BLaER1 treated with 17β-estradiol and CSF1 and Interleukin-3, amounts not matched to agents 10 nM and 100 nM (cell line): ENCODE results near the gene LILRA2.
"Not testable (repeated sequence)": the region's sequence is repeated elsewhere in the genome, so short reads cannot be mapped to it uniquely, and the experiment has no call there.

Experiments
- H3K27ac ChIP-seq, 11 experiments: shearing (Covaris generic); formaldehyde crosslinking; 2 replicates each; pipeline ENCODE4 v1.8.1; 2022
- H3K27me3 ChIP-seq, 11 experiments: shearing (Covaris generic); formaldehyde crosslinking; 2 replicates each; pipeline ENCODE4 v1.8.1; 2022
- H3K36me3 ChIP-seq, 11 experiments: shearing (Covaris generic); formaldehyde crosslinking; 2 replicates each; pipeline ENCODE4 v1.8.1; 2022
- H3K4me1 ChIP-seq, 10 experiments: shearing (Covaris generic); formaldehyde crosslinking; 2 replicates each; pipeline ENCODE4 v1.8.1; 2022
- H3K4me2 ChIP-seq, 11 experiments: shearing (Covaris generic); formaldehyde crosslinking; 2 replicates each; pipeline ENCODE4 v1.8.1; 2022
- H3K4me3 ChIP-seq, 10 experiments: shearing (Covaris generic); formaldehyde crosslinking; 2 replicates each; pipeline ENCODE4 v1.8.1; 2022
- H3K9ac ChIP-seq, 11 experiments: shearing (Covaris generic); formaldehyde crosslinking; 2 replicates each; pipeline ENCODE4 v1.8.1; 2022
- H3K9me3 ChIP-seq, 11 experiments: shearing (Covaris generic); formaldehyde crosslinking; replicated peaks in 1 of 11; 2 replicates each; pipeline ENCODE4 v1.8.1; 2022
- H4K20me1 ChIP-seq, 11 experiments: shearing (Covaris generic); formaldehyde crosslinking; 2 replicates each; pipeline ENCODE4 v1.8.1; 2022
- Cebpa-rat ChIP-seq, 11 experiments: shearing (Covaris generic); IDR thresholded peaks; 2 replicates each; pipeline ENCODE4 v1.8.1; 2022

Gene LILRA2

GRCh38 chr19:54574051-54574450, 461 bp downstream of the LILRA2 start:
- Histone ChIP-seq H3K4me1 (peaks cover 66 to 74% (median 71%) of the 10 kb centered on the region in 10 experiments), H3K4me2 (peak overlapping the region; percentile 92 to 100 (median 99)), H3K27me3 (no peaks in the 10 kb centered on the region), H3K27ac (peak overlapping the region; percentile 53 to 99 (median 97)), H3K4me3 (peak overlapping the region; percentile 52 to 88 (median 74)), H3K36me3 (peaks cover 24 to 54% (median 42%) of the 10 kb centered on the region in 11 experiments), H4K20me1 (peaks cover 0 to 41% (median 20%) of the 10 kb centered on the region in 11 experiments; a peak in 15 of 22 replicates), H3K9ac (peak overlapping the region; percentile 76 to 96 (median 90)), H3K9me3 (peaks cover 10 to 28% (median 18%) of the 10 kb centered on the region in 11 experiments)
- TF ChIP-seq Cebpa-rat (IDR thresholded peaks at IDR 0.05) = no peak

GRCh38 chr19:54574527-54575056, 1.0 kb downstream of the LILRA2 start:
- Histone ChIP-seq H4K20me1 (peaks cover 0 to 45% (median 20%) of the 10 kb centered on the region in 11 experiments; a peak in 15 of 22 replicates), H3K36me3 (peaks cover 28 to 59% (median 47%) of the 10 kb centered on the region in 11 experiments), H3K9me3 (peaks cover 15 to 33% (median 23%) of the 10 kb centered on the region in 11 experiments), H3K9ac (peak overlapping the region; percentile 76 to 96 (median 90)), H3K4me3 (peak overlapping the region; percentile 52 to 88 (median 74)), H3K27ac (peak overlapping the region; percentile 53 to 99 (median 97); a peak in 21 of 22 replicates), H3K4me2 (peak overlapping the region; percentile 92 to 100 (median 99)), H3K27me3 (no peaks in the 10 kb centered on the region), H3K4me1 (peaks cover 61 to 75% (median 67%) of the 10 kb centered on the region in 10 experiments)
- TF ChIP-seq Cebpa-rat (IDR thresholded peaks at IDR 0.05) = no peak

GRCh38 chr19:54575205-54575604, 1.6 kb downstream of the LILRA2 start:
- H3K27me3 ChIP-seq = not testable (repeated sequence)
- peaks cover 57 to 75% (median 66%) of the 10 kb centered on the region in 10 experiments for H3K4me1 ChIP-seq
- H3K9ac ChIP-seq = peak overlapping the region; percentile 76 to 96 (median 90)
- H3K9me3 ChIP-seq = peaks cover 16 to 34% (median 26%) of the 10 kb centered on the region in 11 experiments
- H3K4me3 ChIP-seq = peak overlapping the region; percentile 52 to 88 (median 74)
- H3K4me2 ChIP-seq = peak overlapping the region; percentile 92 to 100 (median 99)
- peaks cover 0 to 45% (median 20%) of the 10 kb centered on the region in 11 experiments; a peak in 15 of 22 replicates for H4K20me1 ChIP-seq
- H3K27ac ChIP-seq = peak overlapping the region in 10 of 11 experiments; percentile 69 to 99 (median 98); a peak in 18 of 22 replicates
- peaks cover 32 to 59% (median 51%) of the 10 kb centered on the region in 11 experiments for H3K36me3 ChIP-seq

- H3K4me1 ChIP-seq = peaks cover 46 to 67% (median 58%) of the 10 kb centered on the region in 10 experiments
- peak overlapping the region in 4 of 11 experiments; percentile 13 to 41 (median 16); a peak in 5 of 22 replicates for H3K9ac ChIP-seq
- peaks cover 0 to 45% (median 20%) of the 10 kb centered on the region in 11 experiments; a peak in 15 of 22 replicates for H4K20me1 ChIP-seq
- TF ChIP-seq Cebpa-rat (IDR thresholded peaks at IDR 0.05) = no peak
- peak overlapping the region in 4 of 11 experiments; percentile 5 to 32 (median 15); a peak in 3 of 22 replicates for H3K27ac ChIP-seq
- H3K4me3 ChIP-seq = peak overlapping the region in 6 of 10 experiments; percentile 22 to 45 (median 29); a peak in 8 of 20 replicates
- peaks cover 32 to 60% (median 51%) of the 10 kb centered on the region in 11 experiments for H3K36me3 ChIP-seq
- peak overlapping the region; percentile 32 to 99 (median 73) for H3K4me2 ChIP-seq
- H3K27me3 ChIP-seq = no peaks in the 10 kb centered on the region
- H3K9me3 ChIP-seq = peaks cover 16 to 36% (median 27%) of the 10 kb centered on the region in 11 experiments
These were observed 2.9 kb downstream of the LILRA2 start for GRCh38 chr19:54576411-54576976.

GRCh38 chr19:54577334-54577733, 3.7 kb downstream of the LILRA2 start:
- Histone ChIP-seq H3K9ac (no peak overlapping the region), H3K4me2 (peak overlapping the region; percentile 32 to 99 (median 73); a peak in 21 of 22 replicates), H3K4me3 (peak overlapping the region in 7 of 10 experiments; percentile 22 to 45 (median 32); a peak in 9 of 20 replicates), H4K20me1 (peaks cover 0 to 52% (median 20%) of the 10 kb centered on the region in 11 experiments; a peak in 15 of 22 replicates), H3K27me3 (no peaks in the 10 kb centered on the region), H3K9me3 (peaks cover 25 to 44% (median 35%) of the 10 kb centered on the region in 11 experiments), H3K27ac (peak overlapping the region in 2 of 11 experiments; percentile 5 to 27; a peak in 2 of 22 replicates), H3K4me1 (peaks cover 38 to 59% (median 49%) of the 10 kb centered on the region in 10 experiments), H3K36me3 (peaks cover 39 to 68% (median 60%) of the 10 kb centered on the region in 11 experiments)
- TF ChIP-seq Cebpa-rat (IDR thresholded peaks at IDR 0.05) = no peak

GRCh38 chr19:54578268-54578667, 4.7 kb downstream of the LILRA2 start:
- Histone ChIP-seq H3K36me3 (peaks cover 43 to 76% (median 68%) of the 10 kb centered on the region in 11 experiments), H3K4me2 (peak overlapping the region in 2 of 11 experiments; percentile 16 to 50; a peak in 2 of 22 replicates), H3K4me1 (peaks cover 36 to 51% (median 41%) of the 10 kb centered on the region in 10 experiments), H3K9me3 (peaks cover 31 to 52% (median 44%) of the 10 kb centered on the region in 11 experiments), H3K4me3 (peak overlapping the region in 1 of 10 experiments; percentile 29; a peak in 1 of 20 replicates), H4K20me1 (peaks cover 0 to 57% (median 24%) of the 10 kb centered on the region in 11 experiments; a peak in 15 of 22 replicates)
- H3K27ac ChIP-seq, H3K27me3 ChIP-seq, H3K9ac ChIP-seq: not testable (repeated sequence)

- Histone ChIP-seq H3K4me3 (no peak overlapping the region; a peak in 1 of 20 replicates), H3K36me3 (peaks cover 45 to 85% (median 77%) of the 10 kb centered on the region in 11 experiments), H3K4me1 (peaks cover 6 to 70% (median 59%) of the 10 kb centered on the region in 10 experiments), H4K20me1 (peaks cover 16 to 60% (median 41%) of the 10 kb centered on the region in 11 experiments; a peak in 19 of 22 replicates), H3K4me2 (peak overlapping the region in 9 of 11 experiments; percentile 28 to 91 (median 77); a peak in 17 of 22 replicates), H3K27me3 (peaks cover 0 to 11% (median 0%) of the 10 kb centered on the region in 11 experiments; a peak in 4 of 22 replicates), H3K9me3 (peaks cover 26 to 47% (median 31%) of the 10 kb centered on the region in 11 experiments), H3K9ac (peak overlapping the region in 4 of 11 experiments; percentile 37 to 47 (median 40); a peak in 4 of 22 replicates), H3K27ac (peak overlapping the region in 5 of 11 experiments; percentile 5 to 63 (median 50); a peak in 8 of 22 replicates)
- TF ChIP-seq Cebpa-rat (IDR thresholded peaks at IDR 0.05) = no peak
These were observed 12.8 kb downstream of the LILRA2 start for GRCh38 chr19:54586397-54586796.

- H3K4me3 ChIP-seq = no peak overlapping the region; a peak in 2 of 20 replicates
- peaks cover 40 to 79% (median 71%) of the 10 kb centered on the region in 11 experiments for H3K36me3 ChIP-seq
- H3K4me1 ChIP-seq = peaks cover 12 to 77% (median 65%) of the 10 kb centered on the region in 10 experiments
- H3K9ac ChIP-seq = peak overlapping the region in 4 of 11 experiments; percentile 37 to 47 (median 40); a peak in 6 of 22 replicates
- H3K9me3 ChIP-seq = peaks cover 19 to 41% (median 25%) of the 10 kb centered on the region in 11 experiments
- peak overlapping the region in 5 of 11 experiments; percentile 5 to 63 (median 50); a peak in 8 of 22 replicates for H3K27ac ChIP-seq
- peaks cover 0 to 16% (median 0%) of the 10 kb centered on the region in 11 experiments; a peak in 4 of 22 replicates for H3K27me3 ChIP-seq
- TF ChIP-seq Cebpa-rat (IDR thresholded peaks at IDR 0.05) = no peak
- H4K20me1 ChIP-seq = peaks cover 16 to 56% (median 41%) of the 10 kb centered on the region in 11 experiments; a peak in 19 of 22 replicates
- peak overlapping the region in 9 of 11 experiments; percentile 28 to 91 (median 77); a peak in 16 of 22 replicates for H3K4me2 ChIP-seq
These were observed 13.4 kb downstream of the LILRA2 start for GRCh38 chr19:54587026-54587425.

GRCh38 chr19:54593445-54593844, 19.9 kb downstream of the LILRA2 start, which contains the start of gene LILRA1:
TSS of gene LILRA1 (plus strand) at chr19:54593632. CDS start at chr19:54594245, 613 bp downstream.
- not testable (repeated sequence) for H4K20me1 ChIP-seq
- Histone ChIP-seq H3K27ac (peak within 1 kb of the TSS in 10 of 11 experiments; percentile 6 to 73 (median 66); a peak in 18 of 22 replicates), H3K9ac (peak within 1 kb of the TSS; percentile 0 to 74 (median 62); a peak in 15 of 22 replicates), H3K27me3 (peaks cover 0 to 22% (median 4%) of the 10 kb centered on the region in 11 experiments; a peak in 6 of 22 replicates), H3K36me3 (peaks cover 8 to 31% (median 13%) of the 10 kb centered on the region in 11 experiments; a peak in 18 of 22 replicates), H3K4me3 (peak within 1 kb of the TSS in 8 of 10 experiments; percentile 4 to 66 (median 52); a peak in 15 of 20 replicates), H3K9me3 (peaks cover 0 to 18% (median 8%) of the 10 kb centered on the region in 11 experiments; a peak in 17 of 22 replicates), H3K4me2 (peak within 1 kb of the TSS; percentile 77 to 97 (median 95)), H3K4me1 (peaks cover 56 to 67% (median 60%) of the 10 kb centered on the region in 10 experiments)

- Histone ChIP-seq H3K27me3 (peaks cover 0 to 22% (median 4%) of the 10 kb centered on the region in 11 experiments; a peak in 6 of 22 replicates), H3K9me3 (peaks cover 0 to 14% (median 7%) of the 10 kb centered on the region in 11 experiments; a peak in 17 of 22 replicates), H3K9ac (peak overlapping the region; percentile 0 to 74 (median 62); a peak in 15 of 22 replicates), H3K4me3 (peak overlapping the region in 8 of 10 experiments; percentile 4 to 66 (median 52); a peak in 15 of 20 replicates), H3K4me1 (peaks cover 55 to 67% (median 59%) of the 10 kb centered on the region in 10 experiments), H3K27ac (peak overlapping the region in 9 of 11 experiments; percentile 6 to 73 (median 62); a peak in 17 of 22 replicates), H3K4me2 (peak overlapping the region; percentile 77 to 97 (median 95)), H3K36me3 (peaks cover 5 to 26% (median 7%) of the 10 kb centered on the region in 11 experiments; a peak in 14 of 22 replicates)
- H4K20me1 ChIP-seq = not testable (repeated sequence)
These were observed 20.5 kb downstream of the LILRA2 start for GRCh38 chr19:54593931-54594626.
